Skeletal muscle cell (primary cell): ENCODE results near the gene MT1G.
"Not testable (repeated sequence)": the region's sequence is repeated elsewhere in the genome, so short reads cannot be mapped to it uniquely, and the experiment has no call there.

Experiments used
- DNase-seq: peaks from one replicate; pipeline ENCODE4 v3.0.0-alpha.2; 2010; ENCODE audit warnings: low read depth
- H3K4me3 ChIP-seq: 2 replicates; pipeline ENCODE4 v1.5.1; 2011; ENCODE audit warnings: low read depth, mild to moderate bottlenecking, control low read depth, low read length, moderate library complexity

The MT1G gene

GRCh38 chr16:56688762-56689161, 20.9 kb upstream of the MT1G start:
- H3K4me3 ChIP-seq = no peak overlapping the region
- DNase-seq = no peak

GRCh38 chr16:56686758-56687157, 18.9 kb upstream of the MT1G start:
- no peak for DNase-seq
- no peak overlapping the region for H3K4me3 ChIP-seq

GRCh38 chr16:56684926-56685590, 17.2 kb upstream of the MT1G start:
- DNase-seq = no peak
- no peak overlapping the region for H3K4me3 ChIP-seq

- no peak for DNase-seq
- no peak overlapping the region for H3K4me3 ChIP-seq
These were observed 16.5 kb upstream of the MT1G start for GRCh38 chr16:56684256-56684925.

- no peak for DNase-seq
- peak overlapping the region; percentile 65 for H3K4me3 ChIP-seq
These were observed 15.7 kb upstream of the MT1G start for GRCh38 chr16:56683424-56684172.

GRCh38 chr16:56682703-56683397, 15.0 kb upstream of the MT1G start:
- DNase-seq = no peak
- peak overlapping the region; percentile 65 for H3K4me3 ChIP-seq

GRCh38 chr16:56681939-56682702, 14.3 kb upstream of the MT1G start, which contains the start of gene MT1X:
MT1X (plus strand) TSS chr16:56682470; CDS start chr16:56682541, 71 bp downstream.
- peak; percentile 64 for DNase-seq
- peak within 1 kb of the TSS; percentile 65 for H3K4me3 ChIP-seq

- no peak overlapping the region for H3K4me3 ChIP-seq
- no peak for DNase-seq
These were observed 12.0 kb upstream of the MT1G start for GRCh38 chr16:56679818-56680217.

- DNase-seq = no peak
- H3K4me3 ChIP-seq = no peak overlapping the region
These were observed 11.3 kb upstream of the MT1G start for GRCh38 chr16:56679078-56679730.

GRCh38 chr16:56677474-56677873, 9.6 kb upstream of the MT1G start:
- DNase-seq = no peak

GRCh38 chr16:56675685-56676210, 7.9 kb upstream of the MT1G start:
- no peak overlapping the region for H3K4me3 ChIP-seq
- DNase-seq = no peak

More at GRCh38 chr16:56677474-56677873, 9.6 kb upstream of the MT1G start:
- H3K4me3 ChIP-seq = no peak overlapping the region

- not testable (repeated sequence) for DNase-seq
These were observed 6.7 kb upstream of the MT1G start for GRCh38 chr16:56674570-56674969.

GRCh38 chr16:56673921-56674320, 6.1 kb upstream of the MT1G start:
- no peak for DNase-seq
- no peak overlapping the region for H3K4me3 ChIP-seq

More at GRCh38 chr16:56674570-56674969, 6.7 kb upstream of the MT1G start:
- not testable (repeated sequence) for H3K4me3 ChIP-seq

- no peak overlapping the region for H3K4me3 ChIP-seq
- DNase-seq = no peak
These were observed 5.1 kb upstream of the MT1G start for GRCh38 chr16:56672761-56673536.

- not testable (repeated sequence) for H3K4me3 ChIP-seq, DNase-seq
These were observed 4.3 kb upstream of the MT1G start for GRCh38 chr16:56672171-56672570.

GRCh38 chr16:56671691-56672090, 3.8 kb upstream of the MT1G start:
- not testable (repeated sequence) for H3K4me3 ChIP-seq, DNase-seq

GRCh38 chr16:56670620-56670934, 2.7 kb upstream of the MT1G start:
- DNase-seq = no peak
- H3K4me3 ChIP-seq = no peak overlapping the region
